SK-MEL-5 (cell line): ENCODE data around the gene MANSC4. TPM values are rescaled to one million over a fixed set of nuclear protein-coding genes. Genes with fewer than 3 reads are reported as not detected.

ENCODE experiments used
- DNase-seq: peaks from one replicate; pipeline ENCODE4 v3.0.0-alpha.2; 2016; ENCODE audit warnings: low read depth, low spot score
- in situ Hi-C: cut with HindIII; loops from 2 replicates; pipeline ENCODE4 v1.10.0; 2016; ENCODE audit warnings: low sequenced_read_pairs, high pct_unique_total_duplicates, low pct_unique_long_range_greater_than_20kb
- polyA plus RNA-seq, 2 experiments: library from polyadenylated mRNA; depleted of rRNA; stranded (reverse); fragments of >200 nt; gene quantifications; 2 replicates each; pipeline ENCODE4 v1.2.3, GENCODE V29; 2015
- total RNA-seq: library from RNA; depleted of rRNA; stranded (reverse); fragments of >200 nt; shearing (Covaris generic); gene quantifications from 2 replicates; pipeline ENCODE4 v1.2.3, GENCODE V29; 2014; rRNA removed

Gene MANSC4
- total RNA-seq: 0.37 TPM in 1 of 2 replicates, not detected in the other
- polyA plus RNA-seq (2015; cell fraction: cytosol; rRNA removed): not detected in 2 replicates
- polyA plus RNA-seq (2015; cell fraction: nucleus; rRNA removed): not detected in 2 replicates

GRCh38 chr12:27779920-27780611 is at the start of gene MANSC4, which contains the start of gene KLHL42:
Gene MANSC4, minus strand, starts transcription at chr12:27780236. Its CDS starts 8,960 bp downstream, at chr12:27771276.
Gene KLHL42, plus strand, starts transcription at chr12:27780233. Its CDS starts 98 bp downstream, at chr12:27780331.
- in situ Hi-C loops: no loop called here
- DNase-seq: peak; percentile 50

- DNase-seq: peak; percentile 58
- in situ Hi-C loops: no loop called here
Observed at GRCh38 chr12:27828196-27828595, 48.2 kb upstream of the MANSC4 start.

GRCh38 chr12:27826076-27826475 is 46.0 kb upstream of the MANSC4 start:
- DNase-seq: no peak
- in situ Hi-C loops: no loop called here

- DNase-seq: no peak
- in situ Hi-C loops: no loop called here
Observed at GRCh38 chr12:27824126-27824842, 44.2 kb upstream of the MANSC4 start.

GRCh38 chr12:27823038-27823437 is 43.0 kb upstream of the MANSC4 start:
- no peak for DNase-seq
- in situ Hi-C loops: no loop called here

- in situ Hi-C loops: no loop called here
- no peak for DNase-seq
Observed at GRCh38 chr12:27822076-27822712, 42.2 kb upstream of the MANSC4 start.

- DNase-seq: peak; percentile 89
- in situ Hi-C loops: no loop called here
Observed at GRCh38 chr12:27821259-27821973, 41.4 kb upstream of the MANSC4 start.

GRCh38 chr12:27820564-27820963 is 40.5 kb upstream of the MANSC4 start:
- in situ Hi-C loops: no loop called here
- DNase-seq: no peak

- in situ Hi-C loops: no loop called here
- no peak for DNase-seq
Observed at GRCh38 chr12:27818401-27818918, 38.4 kb upstream of the MANSC4 start.

- no peak for DNase-seq
- in situ Hi-C loops: no loop called here
Observed at GRCh38 chr12:27817766-27818165, 37.7 kb upstream of the MANSC4 start.

GRCh38 chr12:27814851-27815591 is 35.0 kb upstream of the MANSC4 start:
- DNase-seq: peak; percentile 85

GRCh38 chr12:27814411-27814810 is 34.4 kb upstream of the MANSC4 start:
- DNase-seq: peak; percentile 90
- in situ Hi-C loops: no loop called here

More at GRCh38 chr12:27814851-27815591, 35.0 kb upstream of the MANSC4 start:
- in situ Hi-C loops: no loop called here

GRCh38 chr12:27812502-27812901 is 32.5 kb upstream of the MANSC4 start:
- in situ Hi-C loops: no loop called here
- no peak for DNase-seq

GRCh38 chr12:27810756-27811155 is 30.7 kb upstream of the MANSC4 start:
- DNase-seq: no peak
- in situ Hi-C loops: no loop called here

- DNase-seq: no peak
- in situ Hi-C loops: no loop called here
Observed at GRCh38 chr12:27808841-27809240, 28.8 kb upstream of the MANSC4 start.

- in situ Hi-C loops: no loop called here
Observed at GRCh38 chr12:27807063-27807703, 27.1 kb upstream of the MANSC4 start.

More at GRCh38 chr12:27807063-27807703, 27.1 kb upstream of the MANSC4 start:
- no peak for DNase-seq
